NT2/D1 (cell line): ENCODE measurements around the gene TRABD2B.

Experiments
- DNase-seq: peaks from one replicate; pipeline ENCODE4 v3.0.0-alpha.2; 2011; ENCODE audit warnings: low read depth, low spot score
- H3K27me3 ChIP-seq: 2 replicates; pipeline ENCODE4 v1.6.0; 2011; ENCODE audit warnings: mild to moderate bottlenecking; ENCODE audit not compliant: insufficient read length, insufficient read depth
- H3K36me3 ChIP-seq: 2 replicates; pipeline ENCODE4 v1.6.1; 2011; ENCODE audit warnings: mild to moderate bottlenecking, low read length, mixed read lengths; ENCODE audit not compliant: insufficient read depth, insufficient read length
- H3K4me1 ChIP-seq: 2 replicates; pipeline ENCODE4 v1.5.1; 2011; ENCODE audit not compliant: insufficient read depth, insufficient read length
- H3K4me3 ChIP-seq: 2 replicates; pipeline ENCODE4 v1.5.1; 2011; ENCODE audit warnings: low read depth; ENCODE audit not compliant: insufficient read length
- H3K9ac ChIP-seq: 2 replicates; pipeline ENCODE4 v1.6.0; 2011; ENCODE audit warnings: low read depth; ENCODE audit not compliant: insufficient read length
- H3K9me3 ChIP-seq: 2 replicates; pipeline ENCODE4 v1.5.1; 2011; ENCODE audit warnings: mild to moderate bottlenecking, low read length; ENCODE audit not compliant: insufficient read depth
- SUZ12 ChIP-seq: IDR thresholded peaks from 2 replicates; pipeline ENCODE4 v1.6.1; 2011; ENCODE audit not compliant: insufficient read length, insufficient read depth; ENCODE audit errors: extremely low read depth
- YY1 ChIP-seq: IDR thresholded peaks from 2 replicates; pipeline ENCODE4 v1.6.1; 2011; ENCODE audit not compliant: insufficient read length, insufficient read depth
- ZNF274 ChIP-seq: IDR thresholded peaks from 2 replicates; pipeline ENCODE4 v1.6.1; 2011; ENCODE audit warnings: mild to moderate bottlenecking, low read depth, low read length

TRABD2B gene

DNA sequence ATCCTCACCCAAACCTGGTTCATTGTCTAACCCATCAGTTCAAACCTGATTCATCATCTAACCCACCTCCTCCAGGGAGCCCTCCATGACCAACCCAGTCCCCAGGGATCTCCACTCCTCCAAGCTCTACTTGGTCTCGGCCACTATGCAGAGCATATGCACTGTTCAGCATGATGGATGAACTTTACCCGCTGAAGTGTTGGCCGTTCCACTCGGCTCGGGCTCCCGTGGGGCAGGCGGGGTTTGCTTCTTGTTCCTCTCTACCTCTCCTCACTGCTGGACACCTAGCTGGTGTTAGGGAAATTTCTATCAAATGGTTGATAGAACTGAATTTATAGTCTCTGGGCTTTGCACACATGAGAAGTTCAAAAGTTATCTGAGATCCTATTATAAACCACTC lies 111.0 kb downstream of the TRABD2B start:
- Histone ChIP-seq H3K36me3 (no peaks in the 10 kb centered on the region), H3K4me3 (no peak overlapping the region), H3K9ac (no peak overlapping the region), H3K4me1 (peaks cover 6% of the 10 kb centered on the region), H3K27me3 (no peaks in the 10 kb centered on the region), H3K9me3 (no peaks in the 10 kb centered on the region)
- DNase-seq = no peak
- no peak for TF ChIP-seq ZNF274
- TF ChIP-seq SUZ12 = no peak
- no peak for TF ChIP-seq YY1

DNA sequence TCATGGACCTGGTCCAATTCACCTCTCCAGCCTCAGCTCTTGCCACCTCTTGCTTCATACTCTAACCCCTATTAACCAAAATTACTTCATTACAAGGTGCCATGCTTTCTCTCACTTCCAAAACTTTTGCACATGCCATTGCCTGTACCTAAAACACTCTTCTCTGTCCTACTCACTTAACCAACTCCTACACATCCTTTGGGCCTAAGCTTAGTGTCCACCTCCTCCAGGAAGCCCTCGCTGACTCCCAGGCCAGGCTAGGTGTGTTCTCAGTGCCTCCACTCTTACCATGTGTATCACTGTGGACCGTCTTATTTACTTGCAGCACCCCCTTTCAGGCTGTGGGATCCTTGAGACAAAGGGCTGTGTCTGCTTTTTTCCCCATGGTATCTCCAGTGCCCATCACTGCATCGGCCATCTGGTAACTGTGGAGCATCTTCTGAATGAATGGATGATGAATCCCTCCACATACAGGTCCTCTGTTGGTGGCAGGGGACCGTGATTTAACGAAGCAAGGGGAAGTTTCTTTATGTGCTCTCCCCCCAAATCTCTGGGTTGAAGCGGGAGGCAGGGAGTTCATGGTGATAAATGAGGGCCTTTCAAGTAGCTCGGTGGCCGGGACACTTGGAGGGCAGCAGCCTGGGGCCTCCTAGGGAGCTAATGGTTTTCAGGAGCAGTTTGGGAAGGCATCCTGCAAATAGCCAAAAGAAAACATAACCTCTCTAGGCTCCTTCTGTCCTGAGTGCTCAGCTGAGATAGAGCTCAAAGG lies 111.9 kb downstream of the TRABD2B start:
- H3K27me3 ChIP-seq = no peaks in the 10 kb centered on the region
- no peak overlapping the region for H3K4me3 ChIP-seq
- no peaks in the 10 kb centered on the region for H3K36me3 ChIP-seq
- H3K4me1 ChIP-seq = peaks cover 6% of the 10 kb centered on the region
- H3K9me3 ChIP-seq = no peaks in the 10 kb centered on the region
- no peak for TF ChIP-seq YY1
- no peak for TF ChIP-seq ZNF274
- TF ChIP-seq SUZ12 = no peak
- no peak overlapping the region for H3K9ac ChIP-seq
- DNase-seq = no peak

DNA sequence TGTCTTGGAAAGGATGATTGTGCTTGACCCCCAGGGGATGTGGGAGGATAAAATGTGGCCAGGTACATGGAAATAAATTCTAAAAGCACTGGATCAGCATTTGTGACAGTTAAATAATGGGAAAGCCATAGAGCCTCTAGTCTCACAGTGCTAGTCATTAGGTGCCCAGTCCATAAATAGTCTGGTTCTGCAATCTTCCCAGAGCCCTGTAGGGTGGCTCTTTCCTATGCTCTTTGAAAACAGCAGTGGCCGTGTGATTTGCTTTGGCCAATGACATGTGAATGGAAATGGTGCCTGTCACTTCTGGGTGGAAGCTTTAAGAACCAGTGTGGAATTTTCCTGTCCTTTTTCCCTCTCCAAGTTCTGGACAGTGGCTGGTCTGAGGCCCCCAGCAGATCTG lies 113.2 kb downstream of the TRABD2B start:
- peaks cover 6% of the 10 kb centered on the region for H3K4me1 ChIP-seq
- H3K9me3 ChIP-seq = no peaks in the 10 kb centered on the region
- no peak overlapping the region for H3K4me3 ChIP-seq
- no peak for DNase-seq
- H3K9ac ChIP-seq = no peak overlapping the region
- H3K36me3 ChIP-seq = no peaks in the 10 kb centered on the region
- TF ChIP-seq ZNF274 = no peak
- no peak for TF ChIP-seq SUZ12
- no peak for TF ChIP-seq YY1
- no peaks in the 10 kb centered on the region for H3K27me3 ChIP-seq

DNA sequence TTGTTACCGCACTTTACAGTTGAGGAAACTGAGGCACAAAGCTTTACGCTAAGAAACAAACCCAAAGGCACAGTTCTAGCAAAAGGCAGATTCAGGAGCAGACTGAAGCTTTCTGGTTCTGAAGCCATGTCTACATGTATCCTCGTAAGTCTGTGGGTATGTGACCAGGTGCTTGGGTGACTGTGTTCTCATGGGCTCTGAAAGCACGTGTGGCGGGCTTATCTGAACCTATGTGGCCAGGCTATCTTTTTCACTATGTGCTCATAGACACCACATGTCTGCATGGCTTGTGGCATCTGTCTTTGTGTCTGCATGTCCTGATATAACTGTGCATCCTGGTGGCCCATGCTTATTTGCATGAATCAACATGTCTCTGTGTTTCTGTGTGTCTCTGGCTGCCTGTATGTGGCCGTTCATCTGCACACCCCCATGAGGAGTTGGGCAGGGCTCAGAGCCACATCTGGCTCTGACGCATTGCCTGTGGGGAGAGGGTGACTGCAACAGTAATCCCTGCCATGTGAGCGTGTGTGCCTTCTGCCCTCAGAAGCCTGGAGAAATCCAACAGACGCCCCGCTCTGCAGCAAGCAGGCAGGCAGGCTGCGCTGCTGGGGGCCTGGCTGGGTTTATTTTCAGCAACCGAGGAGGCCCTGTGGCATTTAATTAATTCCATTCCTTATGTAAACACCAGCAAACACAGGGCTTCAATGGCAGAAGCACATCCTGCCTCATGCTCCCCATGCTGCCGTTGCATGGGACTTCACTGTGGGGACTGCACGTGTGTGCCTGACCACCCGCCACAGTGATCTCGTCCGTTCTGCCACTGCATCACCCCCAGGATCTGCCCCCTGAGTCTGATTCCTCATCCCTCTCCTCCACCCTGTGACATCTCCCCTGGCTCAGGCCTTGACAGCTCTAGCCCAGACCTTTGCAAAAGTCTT lies 115.4 kb downstream of the TRABD2B start:
- Histone ChIP-seq H3K9me3 (no peaks in the 10 kb centered on the region), H3K9ac (no peak overlapping the region), H3K27me3 (no peaks in the 10 kb centered on the region), H3K36me3 (no peaks in the 10 kb centered on the region), H3K4me3 (no peak overlapping the region), H3K4me1 (peaks cover 6% of the 10 kb centered on the region)
- no peak for DNase-seq
- TF ChIP-seq YY1 (no peak), SUZ12 (no peak), ZNF274 (no peak)

DNA sequence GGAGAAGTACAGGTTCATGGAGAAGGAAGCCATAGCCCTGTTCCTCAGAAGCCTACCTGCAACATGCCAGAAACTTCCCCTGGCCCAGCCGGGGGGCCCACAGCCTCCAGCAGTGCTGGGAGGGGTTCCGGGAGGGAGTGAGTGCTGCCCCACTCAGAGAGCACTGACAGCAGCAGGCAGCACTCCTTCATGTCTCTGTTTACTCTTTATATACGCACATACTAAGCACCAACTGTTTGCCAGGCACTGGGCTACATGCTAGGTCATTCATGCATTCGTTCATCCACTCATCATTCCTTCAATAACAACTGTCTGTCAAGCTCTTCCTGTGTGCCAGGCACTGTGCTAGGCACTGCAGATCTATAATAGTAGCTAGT lies 120.6 kb downstream of the TRABD2B start:
- DNase-seq = no peak
- Histone ChIP-seq H3K9ac (no peak overlapping the region), H3K9me3 (no peaks in the 10 kb centered on the region), H3K36me3 (no peaks in the 10 kb centered on the region), H3K27me3 (no peaks in the 10 kb centered on the region), H3K4me3 (no peak overlapping the region), H3K4me1 (peaks cover 11% of the 10 kb centered on the region)
- TF ChIP-seq YY1 = no peak
- no peak for TF ChIP-seq ZNF274
- TF ChIP-seq SUZ12 = no peak

DNA sequence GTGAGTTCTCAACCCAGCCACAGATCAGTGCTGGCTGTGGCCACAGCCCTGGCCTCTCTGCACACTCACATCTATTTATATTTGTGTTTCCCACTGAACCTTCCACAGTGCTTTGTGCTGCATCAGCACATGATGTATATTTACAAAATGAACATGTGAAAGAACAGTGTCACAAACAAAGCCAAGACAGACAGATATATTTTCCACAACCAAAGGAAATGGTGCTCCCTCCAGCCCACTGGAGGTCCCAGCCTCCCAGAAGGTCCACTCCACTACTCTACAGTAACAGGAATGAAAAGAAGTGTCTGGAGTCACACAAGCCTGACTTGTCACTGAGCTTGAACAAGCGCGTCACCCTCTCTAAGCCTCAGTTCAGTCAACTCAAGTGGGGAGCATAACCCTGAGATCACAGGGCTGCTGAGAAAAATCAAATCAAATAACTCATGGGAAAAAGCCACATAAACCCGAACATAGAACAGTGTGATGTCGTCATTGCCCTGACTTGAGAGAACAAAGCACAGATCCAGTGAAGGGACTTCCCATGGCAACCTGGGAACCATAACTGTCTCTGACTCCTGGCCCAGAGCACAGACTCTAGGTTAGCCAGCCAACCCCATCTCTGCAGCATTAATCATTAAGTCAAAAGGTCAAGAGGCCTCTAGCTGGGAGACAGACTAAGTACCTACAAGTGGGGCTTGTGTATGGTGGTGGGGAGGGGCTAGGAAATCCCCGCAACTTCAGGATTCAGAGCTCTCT lies 121.2 kb downstream of the TRABD2B start:
- H3K4me1 ChIP-seq = peaks cover 14% of the 10 kb centered on the region
- DNase-seq = no peak
- H3K9ac ChIP-seq = no peak overlapping the region
- no peaks in the 10 kb centered on the region for H3K9me3 ChIP-seq
- TF ChIP-seq YY1 (no peak), SUZ12 (no peak), ZNF274 (no peak)
- no peaks in the 10 kb centered on the region for H3K36me3 ChIP-seq
- H3K4me3 ChIP-seq = no peak overlapping the region
- no peaks in the 10 kb centered on the region for H3K27me3 ChIP-seq
